GM21619 (cell line): ENCODE data around the gene CFH.
"Not testable (repeated sequence)": the region's sequence is repeated elsewhere in the genome, so short reads cannot be mapped to it uniquely, and the experiment has no call there.

ENCODE experiments used
- ATAC-seq: cut with Tn5 transposase; IDR thresholded peaks from one replicate; pipeline ENCODE4 v1.9.1; 2021; ENCODE audit not compliant: unreplicated experiment

CFH gene

DNA sequence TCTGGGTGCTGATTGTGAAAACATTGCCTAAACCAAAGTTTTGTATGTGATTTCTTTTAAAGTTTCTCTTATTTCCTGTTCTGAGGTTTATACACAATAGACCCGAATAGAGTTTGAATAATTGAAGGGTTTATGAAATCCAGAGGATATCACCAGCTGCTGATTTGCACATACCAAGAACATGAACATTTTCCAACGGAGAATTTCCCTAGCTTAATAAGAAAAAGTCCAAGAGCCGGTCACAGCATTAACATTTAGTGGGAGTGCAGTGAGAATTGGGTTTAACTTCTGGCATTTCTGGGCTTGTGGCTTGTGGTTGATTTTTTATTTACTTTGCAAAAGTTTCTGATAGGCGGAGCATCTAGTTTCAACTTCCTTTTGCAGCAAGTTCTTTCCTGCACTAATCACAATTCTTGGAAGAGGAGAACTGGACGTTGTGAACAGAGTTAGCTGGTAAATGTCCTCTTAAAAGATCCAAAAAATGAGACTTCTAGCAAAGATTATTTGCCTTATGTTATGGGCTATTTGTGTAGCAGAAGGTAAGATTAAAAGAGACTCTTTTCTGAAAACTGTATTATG, at the start of gene CFH:
TSS of gene CFH (plus strand) at position 407 of the 579 bp plus-strand sequence. CDS start at position 482, 75 bp downstream.
- no peak for ATAC-seq

DNA sequence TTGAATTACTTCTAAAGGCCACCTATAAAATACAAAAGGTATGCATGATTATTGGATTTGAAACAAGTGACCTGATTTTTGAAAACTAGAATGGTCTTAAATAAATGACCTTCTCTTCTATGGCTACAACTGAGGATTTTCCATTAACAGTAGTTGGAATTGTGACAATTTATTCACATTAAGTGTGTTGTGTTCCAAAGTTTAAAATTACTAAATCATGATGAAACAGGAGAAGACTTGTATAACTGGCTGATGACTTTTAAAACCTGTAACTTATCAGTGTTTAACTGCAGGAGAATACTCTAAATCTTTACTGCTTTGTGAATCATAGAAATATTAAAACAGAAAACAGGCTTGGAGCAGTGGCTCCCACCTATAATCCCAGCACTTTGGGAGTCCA, 48.2 kb upstream of the CFH start:
- ATAC-seq = no peak

DNA sequence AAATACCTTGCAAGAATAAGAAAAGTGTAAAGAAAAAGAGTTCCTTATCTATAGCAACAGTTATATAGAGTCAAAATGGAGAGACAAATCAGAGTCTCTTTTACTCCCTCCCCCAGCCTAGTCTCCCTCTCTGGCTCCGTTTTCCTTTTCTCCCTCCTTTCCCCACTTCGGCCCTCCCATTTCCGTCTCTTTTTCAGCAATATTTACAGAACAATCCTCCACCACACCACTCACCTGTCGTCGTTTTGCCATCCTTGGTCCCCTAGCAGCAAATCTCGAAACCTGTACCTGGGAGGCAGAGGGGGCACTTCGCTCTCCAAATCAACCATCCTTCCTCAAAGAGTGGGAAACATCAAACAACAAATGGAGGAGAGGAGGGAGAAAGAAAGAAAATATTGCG, 43.9 kb upstream of the CFH start:
- no peak for ATAC-seq

DNA sequence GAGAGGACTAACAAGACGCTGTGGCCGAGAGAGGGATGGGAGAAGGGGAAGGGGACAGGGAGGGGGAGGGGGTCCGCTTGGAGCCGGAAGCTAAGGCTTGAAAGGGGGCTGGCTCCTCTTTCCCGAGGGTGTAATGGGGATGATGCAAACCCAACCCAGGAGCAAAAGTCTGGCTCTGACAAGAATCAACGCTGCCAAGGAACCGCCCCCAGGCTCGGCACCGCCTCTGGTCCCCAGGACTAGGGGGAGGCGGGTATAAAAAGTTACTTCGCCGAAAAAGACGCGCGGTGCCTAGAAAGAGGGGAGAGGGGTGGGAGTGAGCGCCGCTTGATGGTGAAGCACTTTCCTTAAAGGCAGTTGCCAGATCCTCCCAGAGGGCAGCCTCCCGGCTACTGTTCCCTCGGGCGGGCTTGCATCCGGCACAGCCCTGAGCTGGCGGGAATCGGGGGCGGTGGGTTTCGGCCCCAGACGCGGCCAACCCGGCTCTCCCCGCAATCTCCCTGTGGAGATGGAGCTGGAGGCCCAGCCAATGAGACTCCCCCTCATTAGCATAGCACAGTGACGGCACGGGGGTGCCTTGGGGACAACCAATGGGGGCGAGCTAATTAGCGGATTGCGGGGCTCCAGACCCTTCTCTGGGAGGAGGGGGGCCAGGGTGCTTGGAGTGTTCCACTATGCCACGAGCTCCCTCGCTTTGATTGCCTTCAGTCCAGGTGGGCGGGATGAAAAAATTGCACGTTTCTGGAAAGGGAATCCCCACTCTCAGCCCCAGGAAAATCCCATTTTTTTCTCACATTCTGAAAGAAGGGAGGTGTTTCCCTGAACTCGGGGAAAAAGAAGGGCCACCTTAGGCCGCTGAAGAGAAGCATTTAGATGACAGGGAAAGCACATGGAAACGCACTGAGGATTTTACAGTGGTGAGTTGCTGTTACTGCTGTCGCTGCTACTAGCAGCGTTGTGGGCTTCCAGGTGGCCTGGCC, 43.2 kb upstream of the CFH start, which contains the start of gene KCNT2:
TSS of gene KCNT2 (minus strand) at position 51 of the 980 bp plus-strand sequence. CDS start 131 bp downstream, outside the sequence.
- ATAC-seq = no peak

DNA sequence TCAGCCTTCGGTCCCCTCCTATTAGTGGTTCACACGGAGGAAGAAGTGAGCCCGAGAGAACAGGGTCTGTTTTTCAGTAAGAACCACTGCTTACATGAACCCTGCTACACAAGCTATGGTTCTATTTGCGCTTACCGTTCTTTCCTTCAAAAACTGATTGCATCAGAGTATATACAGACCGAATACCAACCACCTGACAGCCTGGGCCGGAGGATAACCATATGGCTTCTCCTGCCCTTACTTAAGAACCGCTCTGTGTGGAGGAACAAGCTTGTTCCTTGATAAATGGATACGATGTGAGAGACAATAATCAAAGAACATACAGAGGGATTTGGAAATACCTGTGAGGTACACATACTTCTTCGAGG, 42.5 kb upstream of the CFH start:
- ATAC-seq = no peak

DNA sequence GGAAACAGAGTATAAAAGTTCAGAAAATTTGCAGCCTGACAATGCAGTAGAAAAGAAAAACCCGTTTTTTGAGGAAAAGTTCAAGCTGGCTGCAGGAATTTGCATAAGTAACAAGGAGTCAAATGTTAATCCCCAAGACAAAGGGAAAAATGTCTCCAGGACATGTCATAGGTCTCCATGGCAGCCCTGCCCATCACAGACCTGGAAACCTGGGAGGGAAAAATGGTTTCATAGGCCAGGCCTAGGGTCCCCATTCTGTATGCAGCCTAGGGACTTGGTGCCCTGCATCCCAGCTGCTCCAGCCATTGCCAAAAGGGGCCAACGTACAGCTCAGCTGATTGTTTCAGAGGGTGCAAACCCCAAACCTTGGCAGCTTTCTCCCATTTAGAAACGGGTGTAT, 40.0 kb upstream of the CFH start:
- no peak for ATAC-seq

DNA sequence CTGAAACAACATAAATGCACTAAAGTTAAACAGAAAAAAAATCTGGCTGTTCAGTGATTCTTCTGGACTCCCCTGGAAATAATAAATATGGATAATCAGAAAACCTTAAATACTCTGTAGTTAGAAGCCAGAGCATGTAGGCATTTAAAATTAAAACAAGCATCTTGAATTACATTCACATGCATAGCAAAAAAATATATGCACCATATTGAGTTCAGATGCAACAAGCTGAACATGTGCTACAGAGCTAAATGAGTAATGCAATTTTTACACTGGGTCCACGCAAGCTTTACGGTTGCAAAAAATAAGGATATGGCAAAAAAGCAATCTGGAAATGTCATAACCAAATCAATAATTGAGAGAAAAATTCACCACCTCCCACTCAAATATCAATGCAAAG, 32.1 kb upstream of the CFH start:
- ATAC-seq = no peak

DNA sequence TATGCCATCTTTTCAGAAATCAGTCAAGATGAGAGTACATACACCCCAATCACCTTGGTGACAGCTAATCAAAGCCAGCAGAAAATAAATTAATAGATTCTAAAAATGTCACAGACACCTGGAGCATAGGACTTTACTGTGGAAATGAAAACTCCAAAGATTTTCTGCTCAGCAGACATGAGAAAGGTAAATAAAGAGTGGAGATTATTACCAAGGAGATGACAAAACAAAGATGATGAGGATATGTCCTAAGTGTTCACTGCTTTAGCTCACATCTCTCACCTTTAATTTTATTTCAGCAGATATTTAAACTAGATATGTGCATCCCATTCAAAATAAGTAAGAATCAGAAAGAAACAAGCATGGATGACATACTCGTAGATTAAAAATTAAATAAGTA, 28.8 kb upstream of the CFH start:
- ATAC-seq = no peak

DNA sequence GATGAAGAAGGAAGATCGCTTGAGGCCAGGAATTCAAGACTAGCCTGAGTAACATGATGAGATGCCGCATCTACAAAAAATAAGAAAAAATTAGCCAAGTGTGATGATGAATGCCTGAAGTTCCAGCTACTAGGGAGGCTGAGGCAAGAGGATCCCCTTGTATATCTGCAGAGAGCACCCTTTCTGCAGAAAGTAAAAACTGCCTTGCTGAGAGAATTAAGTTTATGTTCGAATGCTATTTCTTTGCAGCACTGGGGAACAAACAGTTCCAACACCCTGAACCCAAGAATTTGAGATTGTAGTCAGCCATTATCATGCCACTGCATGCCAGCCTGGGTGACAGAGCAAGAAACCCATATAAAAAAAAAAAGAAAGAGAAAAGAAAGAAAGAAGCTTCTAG, 23.0 kb upstream of the CFH start:
- no peak for ATAC-seq

DNA sequence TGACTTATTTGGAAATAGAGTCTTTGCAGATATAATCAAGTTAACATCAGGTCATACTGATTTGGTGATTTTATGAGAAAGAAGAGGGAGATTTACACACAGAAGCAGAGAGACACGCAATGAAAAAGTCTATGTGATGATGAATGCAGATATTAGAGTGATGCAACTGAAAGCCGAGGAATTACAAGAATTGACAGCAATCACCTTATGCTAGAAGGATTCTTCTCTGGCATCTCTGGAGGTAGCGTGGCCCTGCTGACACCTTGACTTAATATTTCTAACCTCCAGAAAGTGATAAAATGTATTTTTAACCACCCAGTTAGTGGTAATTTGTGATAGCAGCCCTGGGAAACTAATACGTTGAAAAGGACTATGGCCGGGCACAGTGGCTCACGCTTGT, 14.2 kb upstream of the CFH start:
- no peak for ATAC-seq

DNA sequence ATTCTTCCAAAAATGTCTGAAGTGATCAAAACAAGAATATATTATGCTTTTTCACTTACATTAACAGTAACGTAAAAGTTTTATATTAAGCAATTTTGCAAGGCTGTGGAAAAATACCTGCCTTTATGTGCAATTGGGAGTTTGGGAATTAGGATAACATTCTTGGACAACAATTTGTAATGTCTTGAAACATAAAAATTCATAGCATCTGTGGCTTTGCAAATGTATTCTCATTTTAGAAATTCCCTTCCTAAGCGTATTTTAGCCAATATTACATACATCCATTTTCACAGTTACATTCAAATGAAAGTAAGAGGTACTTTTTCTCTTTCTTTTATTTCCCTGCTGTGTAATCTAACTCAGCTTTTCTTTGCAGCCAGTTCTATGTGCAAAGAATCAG, 13.4 kb upstream of the CFH start:
- no peak for ATAC-seq

DNA sequence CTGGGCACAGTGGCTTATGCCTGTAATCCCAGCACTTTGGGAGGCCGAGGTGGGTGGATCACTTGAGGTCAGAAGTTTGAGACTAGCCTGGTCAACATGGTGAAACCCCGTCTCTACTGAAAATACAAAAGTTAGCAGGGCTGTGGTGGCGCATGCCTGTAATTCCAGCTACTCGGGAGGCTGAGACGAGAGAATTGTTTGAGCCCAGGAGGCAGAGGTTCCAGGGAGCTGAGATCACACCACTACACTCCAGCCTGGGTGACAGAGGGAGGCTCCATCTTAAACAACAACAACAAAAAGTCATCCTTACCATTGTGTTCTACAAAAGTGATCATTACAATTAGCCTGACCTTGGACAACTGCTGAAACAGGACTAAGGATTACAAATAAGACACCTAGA, 12.6 kb upstream of the CFH start:
- not testable (repeated sequence) for ATAC-seq

DNA sequence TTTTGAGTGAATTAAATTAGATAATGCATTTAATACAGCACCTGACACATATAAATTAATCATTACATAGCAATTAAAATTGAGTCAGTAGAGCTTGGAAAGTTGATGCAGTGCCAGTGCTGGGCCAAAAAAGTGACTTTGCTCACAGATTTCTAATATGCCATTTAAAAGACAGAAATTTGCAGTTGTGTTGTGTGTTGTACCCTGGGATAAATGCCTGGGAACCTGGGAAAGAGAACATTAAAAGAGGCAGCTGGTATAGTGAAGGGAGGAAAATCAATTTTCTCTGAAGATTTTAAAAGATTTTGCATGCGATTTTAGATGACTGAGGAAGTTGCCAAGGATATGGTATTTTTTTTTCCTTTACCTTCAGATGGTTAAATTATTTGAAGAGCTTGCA, 10.9 kb upstream of the CFH start:
- no peak for ATAC-seq

DNA sequence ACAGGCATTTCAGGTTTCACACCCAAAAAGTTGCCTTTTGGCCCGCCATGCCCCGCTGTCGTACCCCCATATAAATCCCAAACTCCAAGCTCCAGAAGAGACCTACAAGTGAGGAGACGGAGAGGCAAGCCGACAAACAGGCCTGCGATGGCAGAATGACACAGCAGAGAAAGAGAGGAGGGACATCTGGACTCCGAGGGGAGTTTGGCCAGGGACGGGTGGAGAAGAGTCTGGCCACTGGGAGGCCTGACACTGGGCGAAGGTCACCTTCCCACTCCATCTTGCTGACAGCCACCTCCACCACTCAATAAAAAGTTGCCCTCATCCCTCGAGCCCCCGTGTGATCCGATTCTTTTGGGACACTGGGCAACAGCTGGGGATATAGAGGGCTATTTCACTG, 1.9 kb upstream of the CFH start:
- ATAC-seq = no peak

DNA sequence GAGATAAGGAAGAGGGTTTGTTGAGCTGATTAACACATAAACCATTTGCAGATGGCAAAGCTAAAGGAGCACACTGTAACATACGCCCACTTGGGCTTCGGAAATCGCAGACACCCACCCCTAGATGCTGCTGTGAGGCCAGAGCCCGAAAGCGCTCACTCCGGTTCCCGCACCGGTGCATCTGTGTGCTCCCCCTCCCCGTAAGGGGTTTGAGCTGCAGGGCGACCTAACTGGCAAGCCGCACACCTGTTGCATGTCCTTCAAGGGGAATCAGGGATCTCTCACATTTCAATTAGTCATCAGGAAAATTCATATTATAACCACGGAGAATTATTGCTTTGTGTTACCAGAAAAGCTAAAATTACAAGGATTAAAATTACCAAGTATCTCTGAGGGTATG, 1.4 kb upstream of the CFH start:
- ATAC-seq = no peak

DNA sequence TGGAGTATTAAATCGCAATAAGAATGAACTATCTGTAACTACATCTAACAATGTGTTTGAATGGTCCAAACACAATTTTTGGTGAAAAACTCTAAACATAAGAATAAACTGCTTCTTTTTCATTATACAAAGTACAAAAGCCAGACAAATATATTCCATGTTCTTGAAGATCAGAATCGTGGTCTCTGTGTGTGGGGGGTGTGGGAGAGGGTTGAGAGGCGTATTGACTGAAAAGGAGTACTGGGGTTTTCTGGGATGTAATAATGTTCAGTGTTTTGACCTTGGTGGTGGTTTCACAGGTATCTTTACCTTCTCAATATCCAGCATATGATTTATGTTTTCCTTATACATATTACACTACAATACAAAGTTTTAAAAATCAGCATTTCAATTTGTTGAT, 764 bp upstream of the CFH start:
- no peak for ATAC-seq

DNA sequence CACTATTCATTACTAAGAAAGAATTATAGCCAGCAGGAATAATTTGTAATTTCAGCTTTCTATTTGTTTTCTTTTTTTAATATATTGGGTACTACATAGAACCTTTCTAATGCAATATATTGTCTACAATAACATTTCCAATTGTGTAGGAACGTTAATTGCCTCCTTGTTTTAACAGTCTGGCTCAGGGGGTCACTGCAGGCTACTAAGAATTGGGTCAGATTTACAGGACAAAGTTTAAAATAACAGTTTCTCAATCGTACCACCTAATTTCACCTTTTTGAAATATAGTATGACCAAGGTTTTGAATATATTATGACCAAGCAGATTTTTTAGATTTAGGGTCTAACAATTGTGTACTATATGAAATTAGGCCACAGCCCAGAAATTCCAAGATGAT, 2.4 kb downstream of the CFH start:
- no peak for ATAC-seq

DNA sequence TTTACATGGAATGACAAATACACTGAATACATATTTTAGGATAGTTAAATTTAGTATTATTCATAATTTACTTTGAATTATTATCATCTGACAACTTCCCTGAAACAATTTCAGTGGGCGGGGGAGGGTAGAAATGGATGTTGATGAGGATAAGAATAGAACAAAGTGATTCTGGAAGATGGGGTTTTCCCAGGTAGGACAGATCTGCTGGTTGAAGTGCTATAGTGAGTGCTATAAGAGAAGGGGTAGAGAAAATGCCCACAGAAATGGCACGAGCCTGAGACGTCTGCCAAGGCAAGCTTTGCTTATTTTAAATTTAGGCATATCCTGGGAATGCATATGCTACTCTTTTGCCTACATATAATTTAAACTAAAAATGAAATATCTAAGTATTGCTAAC, 3.2 kb downstream of the CFH start:
- no peak for ATAC-seq

DNA sequence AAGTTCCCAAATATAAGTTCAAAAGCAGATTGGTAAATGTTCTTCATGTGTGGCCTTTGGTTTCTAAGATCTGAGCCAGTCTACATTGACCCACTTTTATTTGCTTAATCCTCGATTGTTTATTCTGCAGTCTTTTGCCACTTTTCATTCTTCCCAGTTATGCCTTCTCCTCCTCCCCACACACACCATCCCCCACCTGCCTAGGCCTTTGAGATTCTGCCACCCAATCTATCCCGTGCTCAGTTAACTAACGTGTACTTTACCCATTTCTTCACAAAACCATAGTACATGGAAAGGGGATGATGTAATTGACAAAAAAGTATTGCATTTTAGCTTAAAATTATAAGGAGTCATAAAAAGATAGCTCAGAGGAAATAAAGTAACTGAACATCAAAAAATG, 3.7 kb downstream of the CFH start:
- ATAC-seq = no peak

DNA sequence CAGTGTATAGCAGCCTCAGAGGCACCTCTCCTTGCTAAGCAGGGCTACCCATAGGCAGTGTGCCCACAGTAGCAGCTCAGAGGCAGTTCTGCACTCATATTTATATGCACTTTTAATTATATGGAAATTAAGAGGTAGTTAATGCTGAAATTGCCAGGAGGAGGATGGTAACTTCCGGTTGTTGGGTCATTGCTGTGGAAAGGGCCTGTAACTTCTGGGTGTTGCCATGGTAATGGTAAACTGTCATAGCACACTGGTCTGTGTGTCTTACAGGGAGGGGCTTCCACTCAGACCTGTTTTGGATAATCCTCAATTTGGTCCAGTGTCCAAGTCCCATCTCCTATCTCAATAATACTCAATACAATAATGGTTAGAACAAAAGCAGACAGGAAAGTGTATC, 7.6 kb downstream of the CFH start:
- ATAC-seq = no peak

DNA sequence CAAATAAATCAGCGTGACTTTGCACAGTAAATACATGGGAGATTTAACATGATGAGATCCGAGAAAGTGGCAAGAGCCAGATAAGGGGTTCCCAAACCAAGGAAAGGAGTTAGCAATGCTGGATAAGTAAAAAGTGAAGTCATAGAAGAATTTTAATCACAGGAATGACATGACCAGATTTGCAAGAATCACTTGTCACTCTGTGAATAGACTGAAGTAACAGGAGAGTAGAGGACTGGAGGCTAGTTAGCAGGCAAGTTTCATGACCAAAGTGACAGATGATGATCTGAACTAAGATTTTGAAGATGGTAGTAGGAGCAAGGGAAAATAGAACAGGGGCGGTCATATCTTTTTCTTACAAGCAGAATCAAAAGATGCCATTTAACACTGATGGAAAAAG, 8.4 kb downstream of the CFH start:
- ATAC-seq = no peak

DNA sequence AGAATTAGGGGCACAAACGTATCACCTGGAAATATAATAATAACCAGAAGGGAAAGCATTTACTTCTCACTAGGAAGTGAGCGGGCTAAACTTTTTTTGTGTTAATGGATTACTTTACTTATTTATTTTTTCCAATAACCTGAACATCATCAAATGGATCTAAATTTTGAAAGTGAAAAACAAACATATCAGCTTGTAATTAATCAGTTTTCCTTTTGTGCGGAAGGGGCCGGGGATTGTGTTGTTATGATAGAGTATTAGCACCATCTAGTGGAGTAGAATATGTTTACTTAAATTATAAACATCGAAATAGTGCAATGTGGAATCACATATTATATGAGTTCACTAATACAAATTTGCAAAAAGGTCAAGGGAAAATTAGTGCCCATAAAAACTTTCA, 9.0 kb downstream of the CFH start:
- peak; percentile 76 for ATAC-seq

DNA sequence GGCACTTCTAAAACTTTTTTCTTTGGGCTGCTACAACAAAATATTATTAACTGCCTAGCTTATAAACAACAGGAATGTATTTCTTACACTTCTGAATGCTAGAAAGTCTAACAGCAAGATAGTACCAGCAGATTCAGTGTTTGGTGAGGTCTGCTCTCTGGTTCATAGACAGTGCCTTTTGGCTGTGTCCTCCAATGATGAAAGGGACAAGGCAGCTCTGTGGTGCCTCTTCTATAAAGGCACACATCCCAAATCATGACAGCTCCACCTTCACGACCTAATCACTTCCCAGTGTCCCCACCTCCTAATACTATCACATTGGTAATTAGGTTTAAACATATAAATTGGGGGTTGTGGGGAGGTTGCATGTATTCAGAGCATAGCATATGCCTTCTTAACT, 9.5 kb downstream of the CFH start:
- ATAC-seq = no peak
